Neural cell (in vitro differentiated cells): ENCODE results near the gene ADARB2.

Experiments used
- CTCF ChIP-seq: fragments of 450-650 bp; IDR thresholded peaks from 2 replicates; pipeline ENCODE4 v1.5.1; 2014; ENCODE audit warnings: antibody characterized with exemption, mild to moderate bottlenecking, moderate library complexity; ENCODE audit not compliant: poor library complexity, severe bottlenecking
- EP300 ChIP-seq: fragments of 450-650 bp; conservative IDR thresholded peaks from 2 replicates; pipeline ENCODE4 v1.6.1; 2014; ENCODE audit warnings: antibody characterized with exemption, mild to moderate bottlenecking, moderate library complexity; ENCODE audit not compliant: poor library complexity, severe bottlenecking
- EZH2 ChIP-seq: fragments of 200-600, 300-800 bp; shearing (Covaris generic), sonication (generic); IDR thresholded peaks from 2 replicates; pipeline ENCODE4 v1.6.1; 2014; ENCODE audit warnings: antibody characterized with exemption, low read length, borderline replicate concordance, mild to moderate bottlenecking; ENCODE audit not compliant: insufficient read depth, poor library complexity, severe bottlenecking
- MXI1 ChIP-seq: fragments of 450-650 bp; conservative IDR thresholded peaks from 2 replicates; pipeline ENCODE4 v1.6.1; 2014; ENCODE audit warnings: antibody characterized with exemption, mild to moderate bottlenecking; ENCODE audit not compliant: poor library complexity, severe bottlenecking
- POLR2AphosphoS5 ChIP-seq: IDR thresholded peaks from 2 replicates; pipeline ENCODE4 v1.6.1; 2012
- SMC3 ChIP-seq: fragments of 450-650 bp; conservative IDR thresholded peaks from 2 replicates; pipeline ENCODE4 v1.6.1; 2014; ENCODE audit warnings: antibody characterized with exemption, mild to moderate bottlenecking, moderate library complexity; ENCODE audit not compliant: poor library complexity
- TAF1 ChIP-seq: IDR thresholded peaks from 2 replicates; pipeline ENCODE4 v1.6.1; 2012; ENCODE audit warnings: low read depth
- TF ChIP-seq, protein P1 (sequence below): IDR thresholded peaks from 2 replicates; pipeline ENCODE4 v1.6.1; 2012; ENCODE audit warnings: borderline replicate concordance

DNA sequence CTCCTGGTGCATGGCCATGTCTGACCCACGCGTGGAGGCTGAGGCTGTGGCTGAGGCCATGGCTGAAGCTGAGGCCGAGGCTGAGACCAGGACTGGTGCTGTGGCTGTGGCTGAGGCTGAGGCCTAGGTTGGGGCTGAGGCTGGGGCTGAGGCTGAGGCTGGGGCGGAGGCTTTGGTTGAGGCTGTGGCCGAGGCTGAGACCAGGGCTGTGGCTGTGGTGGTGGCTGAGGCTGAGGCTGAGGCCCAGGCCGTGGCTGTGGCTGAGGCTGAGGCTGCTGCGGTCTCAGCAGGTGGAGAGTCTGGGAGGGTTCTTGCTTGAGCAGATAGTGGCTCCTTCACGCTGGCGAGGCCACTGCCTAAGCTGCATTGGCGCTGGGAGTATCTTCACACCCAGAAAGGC lies 604.7 kb downstream of the ADARB2 start:
- TF ChIP-seq CTCF (no peak), POLR2AphosphoS5 (no peak), EZH2 (no peak), MXI1 (no peak), TAF1 (no peak), EP300 (no peak), SMC3 (no peak)
- TF ChIP-seq, protein P1, sequence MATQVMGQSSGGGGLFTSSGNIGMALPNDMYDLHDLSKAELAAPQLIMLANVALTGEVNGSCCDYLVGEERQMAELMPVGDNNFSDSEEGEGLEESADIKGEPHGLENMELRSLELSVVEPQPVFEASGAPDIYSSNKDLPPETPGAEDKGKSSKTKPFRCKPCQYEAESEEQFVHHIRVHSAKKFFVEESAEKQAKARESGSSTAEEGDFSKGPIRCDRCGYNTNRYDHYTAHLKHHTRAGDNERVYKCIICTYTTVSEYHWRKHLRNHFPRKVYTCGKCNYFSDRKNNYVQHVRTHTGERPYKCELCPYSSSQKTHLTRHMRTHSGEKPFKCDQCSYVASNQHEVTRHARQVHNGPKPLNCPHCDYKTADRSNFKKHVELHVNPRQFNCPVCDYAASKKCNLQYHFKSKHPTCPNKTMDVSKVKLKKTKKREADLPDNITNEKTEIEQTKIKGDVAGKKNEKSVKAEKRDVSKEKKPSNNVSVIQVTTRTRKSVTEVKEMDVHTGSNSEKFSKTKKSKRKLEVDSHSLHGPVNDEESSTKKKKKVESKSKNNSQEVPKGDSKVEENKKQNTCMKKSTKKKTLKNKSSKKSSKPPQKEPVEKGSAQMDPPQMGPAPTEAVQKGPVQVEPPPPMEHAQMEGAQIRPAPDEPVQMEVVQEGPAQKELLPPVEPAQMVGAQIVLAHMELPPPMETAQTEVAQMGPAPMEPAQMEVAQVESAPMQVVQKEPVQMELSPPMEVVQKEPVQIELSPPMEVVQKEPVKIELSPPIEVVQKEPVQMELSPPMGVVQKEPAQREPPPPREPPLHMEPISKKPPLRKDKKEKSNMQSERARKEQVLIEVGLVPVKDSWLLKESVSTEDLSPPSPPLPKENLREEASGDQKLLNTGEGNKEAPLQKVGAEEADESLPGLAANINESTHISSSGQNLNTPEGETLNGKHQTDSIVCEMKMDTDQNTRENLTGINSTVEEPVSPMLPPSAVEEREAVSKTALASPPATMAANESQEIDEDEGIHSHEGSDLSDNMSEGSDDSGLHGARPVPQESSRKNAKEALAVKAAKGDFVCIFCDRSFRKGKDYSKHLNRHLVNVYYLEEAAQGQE, result no peak
